ENCODE measurements around the gene FGF9.

Gene FGF9

DNA sequence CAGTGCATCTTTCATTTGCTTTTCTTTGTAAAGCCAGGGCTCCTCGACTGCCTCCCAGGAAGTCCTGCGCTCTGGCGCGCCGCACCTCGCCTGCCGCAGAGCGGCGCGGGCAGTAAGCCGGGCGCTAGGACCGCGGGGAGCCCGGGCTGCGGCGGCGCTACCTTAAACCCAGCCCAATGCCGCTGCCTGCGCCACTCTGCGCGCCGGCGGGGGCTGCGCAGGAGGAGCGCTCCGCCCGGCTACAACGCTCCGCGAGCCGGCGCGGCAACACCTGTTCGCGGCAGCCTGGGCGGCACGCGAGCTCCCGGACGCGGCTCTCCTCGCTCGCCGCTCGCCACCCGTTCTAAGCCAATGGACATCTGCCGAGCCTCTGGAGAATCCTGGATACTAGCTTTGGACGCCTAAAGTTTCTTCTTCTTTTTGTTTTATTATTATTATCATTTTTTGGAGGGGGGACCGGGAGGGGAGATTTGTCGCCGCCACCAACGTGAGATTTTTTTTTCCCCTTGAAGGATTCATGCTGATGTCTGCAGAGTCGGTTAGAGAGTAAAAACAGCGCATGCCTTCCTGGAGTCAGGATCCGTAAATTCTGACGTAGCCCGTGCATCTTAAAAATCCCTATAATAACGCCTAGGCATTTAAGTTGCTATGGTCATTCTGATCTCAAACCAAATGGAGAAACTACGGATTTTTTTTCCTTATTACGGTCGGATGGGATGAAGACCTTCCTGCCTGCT lies at the start of gene FGF9:
TSS of gene FGF9 (plus strand) at position 191 of the 737 bp plus-strand sequence. CDS start 840 bp downstream, outside the sequence.
- peak; percentile 81 for DNase-seq (ENCODE audit: low spot score)

GRCh38 chr13:21625366-21625765 lies 45.5 kb upstream of the FGF9 start:
- peak; percentile 16 for DNase-seq (ENCODE audit: low spot score)

DNA sequence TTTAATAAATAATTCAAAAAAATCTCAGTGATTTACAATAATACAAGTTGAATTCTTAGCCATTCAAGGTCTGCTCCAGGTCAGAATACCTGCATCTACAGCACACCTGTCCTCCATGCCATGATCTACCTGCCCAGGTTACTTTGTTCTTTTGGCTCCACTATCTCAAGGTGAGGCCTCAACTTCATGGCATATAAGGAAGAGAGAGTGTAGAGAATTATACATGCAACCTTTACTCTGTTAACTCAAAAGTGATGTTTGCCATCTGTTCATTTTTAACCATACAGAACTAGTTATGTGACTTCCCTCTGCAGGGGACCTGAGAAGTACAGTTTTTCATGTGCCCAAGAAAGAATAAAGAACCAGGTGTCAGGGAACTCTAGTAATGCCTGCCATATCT lies 38.7 kb upstream of the FGF9 start:
- DNase-seq (ENCODE audit: low spot score) = no peak

DNA sequence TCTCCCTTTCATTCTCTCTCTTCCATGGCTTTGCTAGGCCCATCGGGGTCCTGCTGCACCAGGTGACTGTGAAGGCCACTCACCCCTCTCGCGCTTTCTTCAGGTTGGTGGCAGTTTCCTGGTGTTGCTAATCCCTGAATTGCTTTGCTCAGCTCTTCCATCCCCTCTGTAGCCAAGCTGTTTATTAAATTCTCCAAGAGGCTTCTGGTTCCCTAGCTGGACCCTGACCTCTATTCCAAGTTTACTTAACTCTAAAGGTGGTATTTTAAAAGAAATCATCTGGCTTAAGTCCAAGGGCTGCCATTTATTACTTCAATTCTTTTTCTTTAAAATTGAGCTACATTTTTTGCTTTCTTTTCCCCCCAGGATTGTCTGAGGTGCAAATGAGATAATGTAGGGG lies 34.2 kb upstream of the FGF9 start:
- DNase-seq (ENCODE audit: low spot score) = no peak

DNA sequence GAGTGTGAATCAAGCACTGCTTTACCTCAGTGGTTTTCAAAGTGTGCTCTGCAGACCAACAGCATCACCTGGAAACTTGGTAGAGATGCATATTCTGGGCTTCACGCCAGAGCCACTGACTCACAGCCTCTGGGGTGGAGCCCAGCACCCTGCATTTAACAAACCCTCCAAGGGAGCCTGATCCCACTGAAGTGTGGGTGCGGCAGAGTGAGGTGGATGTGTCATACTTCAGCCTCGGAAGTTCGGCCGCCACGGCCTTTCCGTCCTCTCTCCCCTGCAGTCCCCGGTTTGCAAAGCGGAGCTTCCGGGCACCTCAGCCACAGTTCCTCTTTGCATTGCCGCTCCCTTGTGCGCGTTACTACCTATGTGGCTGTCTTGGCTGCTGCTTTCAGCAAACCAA lies 33.6 kb upstream of the FGF9 start:
- DNase-seq (ENCODE audit: low spot score) = peak; percentile 33

GRCh38 chr13:21638319-21639282 lies 32.3 kb upstream of the FGF9 start:
- peak; percentile 60 for DNase-seq (ENCODE audit: low spot score)

- DNase-seq (ENCODE audit: low spot score) = no peak
Measured at GRCh38 chr13:21639561-21639960, 31.3 kb upstream of the FGF9 start.

- DNase-seq (ENCODE audit: low spot score) = no peak
Measured at GRCh38 chr13:21641629-21642028, 29.2 kb upstream of the FGF9 start.

GRCh38 chr13:21657538-21657937 lies 13.3 kb upstream of the FGF9 start:
- DNase-seq (ENCODE audit: low spot score) = no peak

- no peak for DNase-seq (ENCODE audit: low spot score)
Measured at GRCh38 chr13:21659087-21659486, 11.8 kb upstream of the FGF9 start.

DNA sequence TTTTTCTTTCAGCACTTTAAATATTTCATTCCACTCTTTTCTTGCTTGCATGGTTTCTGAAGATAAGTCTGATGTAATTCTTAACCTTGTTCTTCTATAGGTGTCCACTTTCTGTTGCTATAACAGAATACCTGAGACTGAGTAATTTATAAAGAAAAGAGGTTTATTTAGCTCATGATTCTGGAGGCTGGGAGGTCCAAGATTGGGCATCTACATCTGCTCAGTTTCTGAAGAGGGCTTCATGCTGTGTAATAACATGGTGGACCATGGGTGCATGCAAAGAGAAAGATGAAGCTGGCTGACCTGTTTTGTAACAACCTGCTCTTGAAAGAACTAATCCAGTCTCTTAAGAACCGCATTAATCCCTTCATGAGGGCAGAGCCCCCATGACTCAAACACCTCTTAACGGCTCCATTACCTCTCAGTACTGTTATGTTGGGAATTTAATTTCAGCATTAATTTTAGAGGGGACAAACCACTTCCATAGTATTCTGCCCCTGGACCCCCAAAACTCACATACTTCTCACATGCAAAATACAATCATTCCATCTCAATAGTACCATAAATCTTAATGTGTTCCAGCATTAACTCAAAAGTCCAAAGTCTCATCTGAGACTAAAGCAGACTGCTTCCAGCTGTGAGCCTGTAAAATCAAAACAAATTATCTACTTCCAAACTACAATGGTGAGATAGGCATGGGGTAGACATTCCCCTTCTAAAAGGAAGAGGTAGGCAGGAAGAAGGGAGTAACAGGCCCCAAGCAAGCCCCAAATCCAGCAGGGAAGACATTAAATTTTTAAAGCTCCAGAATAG lies 9.6 kb upstream of the FGF9 start:
- no peak for DNase-seq (ENCODE audit: low spot score)

- DNase-seq (ENCODE audit: low spot score) = no peak
Measured at GRCh38 chr13:21663197-21663596, 7.7 kb upstream of the FGF9 start.

DNA sequence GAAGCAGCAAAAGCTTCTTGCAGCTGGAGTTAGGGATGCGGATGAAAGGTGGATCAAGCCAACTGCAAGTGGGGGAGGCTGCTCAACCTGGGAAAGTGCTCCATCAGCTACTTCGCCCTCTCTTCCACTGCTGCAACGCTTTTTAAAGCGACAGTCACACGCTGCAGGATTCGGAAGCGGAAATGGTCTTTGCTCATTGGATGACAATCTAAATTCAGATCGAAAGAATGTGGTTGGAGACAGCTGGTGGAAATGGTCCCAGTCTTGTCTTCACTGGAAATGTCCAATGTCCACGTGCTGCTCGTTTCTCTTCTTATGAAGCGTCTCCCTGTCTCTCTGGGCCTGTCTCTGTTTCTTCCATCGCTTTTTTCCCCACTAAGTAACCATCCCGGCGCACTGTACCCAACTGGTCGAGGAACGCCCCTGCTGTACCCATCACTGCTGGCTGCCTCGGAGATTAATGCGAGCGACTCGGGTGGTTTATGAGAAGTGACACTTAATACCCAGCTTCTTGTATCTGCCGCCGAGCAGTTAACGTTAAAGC lies 2.1 kb upstream of the FGF9 start:
- no peak for DNase-seq (ENCODE audit: low spot score)

- peak; percentile 62 for DNase-seq (ENCODE audit: low spot score)
Measured at GRCh38 chr13:21670006-21670882, 629 bp upstream of the FGF9 start.

DNA sequence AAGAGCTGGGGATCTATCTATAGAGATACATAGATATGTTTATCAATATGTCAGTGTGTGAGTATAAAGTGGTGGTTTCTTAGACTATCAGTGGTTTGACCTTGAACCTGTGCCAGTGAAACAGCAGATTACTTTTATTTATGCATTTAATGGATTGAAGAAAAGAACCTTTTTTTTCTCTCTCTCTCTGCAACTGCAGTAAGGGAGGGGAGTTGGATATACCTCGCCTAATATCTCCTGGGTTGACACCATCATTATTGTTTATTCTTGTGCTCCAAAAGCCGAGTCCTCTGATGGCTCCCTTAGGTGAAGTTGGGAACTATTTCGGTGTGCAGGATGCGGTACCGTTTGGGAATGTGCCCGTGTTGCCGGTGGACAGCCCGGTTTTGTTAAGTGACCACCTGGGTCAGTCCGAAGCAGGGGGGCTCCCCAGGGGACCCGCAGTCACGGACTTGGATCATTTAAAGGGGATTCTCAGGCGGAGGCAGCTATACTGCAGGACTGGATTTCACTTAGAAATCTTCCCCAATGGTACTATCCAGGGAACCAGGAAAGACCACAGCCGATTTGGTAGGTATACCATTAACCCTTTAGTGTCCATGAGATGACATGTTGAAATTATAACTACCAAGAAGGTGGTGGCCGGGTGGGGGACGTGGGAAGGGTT lies 880 bp downstream of the FGF9 start:
- peak; percentile 5 for DNase-seq (ENCODE audit: low spot score)

DNA sequence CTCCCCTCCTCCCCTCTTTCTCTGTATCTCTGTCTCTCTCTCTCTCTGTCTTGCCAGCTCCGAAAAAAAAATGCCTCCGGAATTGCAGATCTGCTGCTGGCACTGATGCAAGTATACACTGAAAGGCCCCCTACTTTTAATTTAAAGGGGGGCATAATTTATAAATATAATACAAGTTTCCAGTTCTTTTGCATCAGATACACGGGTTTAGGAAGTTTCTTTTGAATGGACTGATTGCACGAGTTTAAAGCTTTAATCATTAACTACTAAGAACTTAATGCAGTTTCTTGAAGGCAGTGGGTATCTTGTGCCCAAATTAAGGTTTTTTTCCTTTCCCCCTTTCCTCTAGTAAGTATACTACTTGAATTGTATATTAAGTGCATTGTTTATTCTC lies 1.4 kb downstream of the FGF9 start:
- DNase-seq (ENCODE audit: low spot score) = no peak

DNA sequence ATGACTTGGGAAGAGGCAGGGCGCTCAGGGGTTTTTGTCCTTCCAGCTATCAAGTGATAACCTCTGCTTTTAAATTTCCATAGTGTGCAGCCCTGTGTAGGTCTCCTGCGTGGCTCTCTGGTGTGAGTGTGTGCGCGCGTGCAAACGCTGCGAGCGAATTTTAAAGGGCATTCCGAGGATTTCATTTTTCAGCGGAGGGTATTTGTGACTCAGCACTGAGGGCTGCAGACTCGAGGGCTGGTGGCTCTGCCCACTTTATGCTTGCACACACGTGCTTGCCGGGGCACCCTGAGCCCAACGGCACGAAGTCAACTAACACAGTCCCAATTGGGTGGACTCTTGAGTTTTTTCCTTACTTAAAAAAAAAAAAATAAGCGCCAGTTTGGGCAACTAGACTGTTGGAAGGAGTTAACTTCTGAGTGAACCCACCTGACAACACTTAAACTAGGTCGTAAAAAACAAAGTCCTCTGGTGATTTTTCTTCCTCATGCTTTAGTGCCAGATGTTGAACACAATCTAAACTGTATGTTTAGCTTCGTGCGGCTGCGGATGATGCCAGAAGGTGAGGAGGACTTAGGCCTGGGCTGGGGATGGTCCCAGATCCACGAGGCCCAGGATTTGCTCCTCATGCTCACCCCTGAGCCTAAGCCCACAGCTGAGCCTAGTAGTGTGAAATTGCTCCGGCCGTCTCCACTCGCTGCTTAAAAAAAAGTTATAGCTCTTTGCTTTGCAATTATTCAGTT lies 2.1 kb downstream of the FGF9 start:
- DNase-seq (ENCODE audit: low spot score) = peak; percentile 4

GRCh38 chr13:21673539-21673788 lies 2.6 kb downstream of the FGF9 start:
- peak; percentile 38 for DNase-seq (ENCODE audit: low spot score)

DNA sequence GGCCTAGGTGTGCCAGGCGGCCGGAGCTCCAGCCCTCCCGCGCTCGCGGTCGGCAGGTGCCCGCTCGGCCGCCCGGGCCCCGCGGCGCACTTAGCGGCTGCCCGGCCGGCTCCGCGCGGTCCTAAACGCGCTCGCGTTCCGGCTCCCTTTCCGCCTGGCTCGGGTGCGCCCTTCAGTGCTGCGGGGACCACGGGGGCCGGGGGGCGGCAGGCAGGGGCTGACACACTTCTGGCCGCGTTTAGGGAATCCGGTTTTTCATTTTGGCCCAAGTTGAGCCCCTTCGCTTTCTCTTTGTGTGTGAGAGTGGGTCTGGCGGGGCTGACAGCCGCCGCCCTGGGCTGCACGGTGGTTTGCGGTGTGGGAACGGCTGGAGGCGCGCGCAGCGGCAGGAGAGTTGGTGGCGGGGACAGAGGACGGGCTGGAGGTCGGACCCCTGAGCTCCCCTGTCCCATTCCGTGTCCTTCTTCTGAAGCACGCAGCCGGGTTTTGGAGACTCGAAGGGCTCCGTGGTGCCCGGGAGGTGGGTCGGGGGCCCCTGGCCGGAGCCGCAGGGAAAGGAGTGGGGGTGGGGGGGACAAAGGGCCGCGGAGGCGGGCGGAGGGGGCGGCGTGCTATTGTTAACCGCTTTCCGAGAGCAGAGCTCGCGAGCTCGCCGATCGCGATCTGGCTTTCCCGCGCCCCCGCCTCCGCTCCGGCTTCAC lies 3.1 kb downstream of the FGF9 start:
- DNase-seq (ENCODE audit: low spot score) = peak; percentile 27
